Esophagus squamous epithelium (tissue), 4 donors: ENCODE results near the gene TTLL4.

Source experiments
- POLR2A ChIP-seq, 4 donors: fragments of 450-650 bp; IDR thresholded peaks; one replicate each; pipeline ENCODE4 v1.6.1; 2017; ENCODE audit warnings: antibody characterized with exemption in 4 of 4, mild to moderate bottlenecking in 4 of 4, moderate library complexity in 3 of 4
- TF ChIP-seq, protein P1 (sequence below), 6 experiments: fragments of 450-650 bp in 4 of 6; fragments of 200-600 bp in 2 of 6; sonication (generic) in 2 of 6; IDR thresholded peaks; one replicate each; pipeline ENCODE4 v1.5.1; 2016 to 2019; ENCODE audit warnings: antibody characterized with exemption in 6 of 6, mild to moderate bottlenecking in 4 of 6, moderate library complexity in 4 of 6

DNA sequence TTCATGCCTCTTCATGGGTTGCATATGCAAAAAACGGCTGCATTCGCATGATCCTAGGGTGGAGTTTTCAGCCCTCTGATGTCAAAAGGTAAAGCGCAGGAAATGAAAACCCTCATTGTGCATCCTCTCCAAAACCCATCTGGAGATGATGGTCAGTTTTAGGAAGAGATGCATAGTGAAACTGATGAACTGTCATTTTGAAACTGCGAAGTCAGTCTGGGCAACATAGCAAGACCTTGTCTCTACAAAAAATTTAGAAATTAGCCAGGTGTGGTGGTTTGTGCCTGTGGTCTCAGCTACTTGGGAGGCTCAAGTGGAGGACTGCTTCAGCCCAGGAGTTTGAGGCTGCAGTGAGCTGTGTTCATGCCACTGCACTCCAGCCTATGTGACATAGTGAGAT is 2.5 kb upstream of the TTLL4 start:
- TF ChIP-seq, protein P1, sequence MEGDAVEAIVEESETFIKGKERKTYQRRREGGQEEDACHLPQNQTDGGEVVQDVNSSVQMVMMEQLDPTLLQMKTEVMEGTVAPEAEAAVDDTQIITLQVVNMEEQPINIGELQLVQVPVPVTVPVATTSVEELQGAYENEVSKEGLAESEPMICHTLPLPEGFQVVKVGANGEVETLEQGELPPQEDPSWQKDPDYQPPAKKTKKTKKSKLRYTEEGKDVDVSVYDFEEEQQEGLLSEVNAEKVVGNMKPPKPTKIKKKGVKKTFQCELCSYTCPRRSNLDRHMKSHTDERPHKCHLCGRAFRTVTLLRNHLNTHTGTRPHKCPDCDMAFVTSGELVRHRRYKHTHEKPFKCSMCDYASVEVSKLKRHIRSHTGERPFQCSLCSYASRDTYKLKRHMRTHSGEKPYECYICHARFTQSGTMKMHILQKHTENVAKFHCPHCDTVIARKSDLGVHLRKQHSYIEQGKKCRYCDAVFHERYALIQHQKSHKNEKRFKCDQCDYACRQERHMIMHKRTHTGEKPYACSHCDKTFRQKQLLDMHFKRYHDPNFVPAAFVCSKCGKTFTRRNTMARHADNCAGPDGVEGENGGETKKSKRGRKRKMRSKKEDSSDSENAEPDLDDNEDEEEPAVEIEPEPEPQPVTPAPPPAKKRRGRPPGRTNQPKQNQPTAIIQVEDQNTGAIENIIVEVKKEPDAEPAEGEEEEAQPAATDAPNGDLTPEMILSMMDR (IDR thresholded peaks at IDR 0.05) = no peak
- no peak for TF ChIP-seq POLR2A (IDR thresholded peaks at IDR 0.05)
